Esophagus muscularis mucosa (tissue), 4 donors: ENCODE results near the gene MRM1. TPM values are rescaled to one million over a fixed set of nuclear protein-coding genes. Genes with fewer than 3 reads are reported as not detected.

Experiments used
- DNase-seq: peaks from one replicate; pipeline ENCODE4 v3.0.0-alpha.2; 2017; ENCODE audit errors: extremely low spot score
- H3K27ac ChIP-seq, 4 donors: fragments of 200-600 bp; sonication (generic); replicated peaks in 1 of 4; 1 replicate in 3 of 4; 2 replicates in 1 of 4; pipeline ENCODE4 v1.5.1; 2016 to 2019; ENCODE audit warnings: mild to moderate bottlenecking in 1 of 4
- H3K27me3 ChIP-seq, 4 donors: fragments of 200-600 bp; sonication (generic); one replicate each; pipeline versions ENCODE4 v1.5.1 to v1.6.0; 2016 to 2019
- H3K36me3 ChIP-seq, 4 donors: fragments of 200-600 bp; sonication (generic); one replicate each; pipeline ENCODE4 v1.5.1; 2016 to 2019
- H3K4me1 ChIP-seq, 4 donors: fragments of 200-600 bp; sonication (generic); one replicate each; pipeline ENCODE4 v1.5.1; 2016 to 2019
- H3K4me3 ChIP-seq, 4 donors: fragments of 200-600 bp; sonication (generic); 1 replicate in 2 of 4; 2 replicates in 2 of 4; pipeline ENCODE4 v1.5.1; 2016 to 2019; ENCODE audit warnings: mild to moderate bottlenecking in 4 of 4, moderate library complexity in 1 of 4
- H3K9me3 ChIP-seq, 4 donors: fragments of 200-600 bp; sonication (generic); 1 replicate in 3 of 4; 2 replicates in 1 of 4; pipeline ENCODE4 v1.5.1; 2016 to 2019
- CTCF ChIP-seq, 3 experiments: fragments of 200-600 bp in 2 of 3; fragments of 450-650 bp in 1 of 3; sonication (generic) in 2 of 3; IDR thresholded peaks; one replicate each; pipeline ENCODE4 v1.5.1; 2017 to 2019; ENCODE audit warnings: antibody characterized with exemption in 3 of 3, mild to moderate bottlenecking in 2 of 3, moderate library complexity in 1 of 3
- EP300 ChIP-seq: sonication (generic); formaldehyde crosslinking; IDR thresholded peaks from one replicate; pipeline ENCODE4 v1.6.1; 2017; ENCODE audit warnings: antibody characterized with exemption
- POLR2A ChIP-seq: fragments of 450-650 bp; IDR thresholded peaks from one replicate; pipeline ENCODE4 v1.6.1; 2017; ENCODE audit warnings: antibody characterized with exemption, moderate library complexity, mild to moderate bottlenecking, low read depth
- POLR2AphosphoS5 ChIP-seq, 2 donors: sonication (generic); formaldehyde crosslinking; IDR thresholded peaks; one replicate each; pipeline ENCODE4 v1.6.1; 2017; ENCODE audit warnings: antibody characterized with exemption in 2 of 2
- WGBS: methylation state at CpG from one replicate; pipeline ENCODE4 v1.1.5; 2018; 5-methylcytosine and 5-hydroxymethylcytosine counted together
- intact Hi-C: fragments of 100-400 bp; cut with DNase I; formaldehyde crosslinking; loops from one replicate; pipeline ENCODE4 v1.15.1; 2023
- total RNA-seq, 4 donors: library from RNA; depleted of rRNA; stranded (reverse); fragments of >200 nt; gene quantifications; one replicate each; pipeline versions ENCODE4 v1.1.0 to v1.2.1, GENCODE V29; 2016

The MRM1 gene
- total RNA-seq, 4 donors from 2014 or later: 6.2 to 10.8 (median 8.5) TPM

DNA sequence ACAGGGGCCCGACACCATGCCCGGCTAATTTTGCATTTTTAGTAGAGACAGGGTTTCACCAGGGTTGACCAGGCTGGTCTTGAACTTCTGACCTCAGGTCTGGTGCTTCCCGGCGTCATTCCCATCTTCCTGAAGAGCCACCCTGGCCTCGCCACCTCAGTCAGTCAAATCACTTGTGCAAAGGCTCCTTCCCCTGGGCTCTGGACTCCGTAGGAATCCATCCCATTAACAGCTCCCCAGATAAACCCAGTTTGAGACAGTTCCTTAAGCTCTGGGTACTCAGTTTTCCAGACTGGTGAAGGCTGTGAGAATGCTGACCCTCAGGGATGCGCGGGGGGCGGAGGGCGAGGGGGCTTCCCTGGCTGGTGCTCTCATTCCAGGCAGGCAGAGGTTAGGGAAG, 39.5 kb downstream of the MRM1 start:
- no peak overlapping the region for H3K4me3 ChIP-seq
- TF ChIP-seq POLR2AphosphoS5 (IDR thresholded peaks at IDR 0.05) (no peak), POLR2A (no peak), EP300 (no peak), CTCF (IDR thresholded peaks at IDR 0.05) (no peak)
- WGBS: 56% methylated on average over 5 of the region's 10 CpGs
- DNase-seq: no peak
- no peaks in the 10 kb centered on the region for H3K36me3 ChIP-seq
- peaks cover 12 to 19% (median 17%) of the 10 kb centered on the region in 4 donors for H3K4me1 ChIP-seq
- no peaks in the 10 kb centered on the region for H3K9me3 ChIP-seq
- peaks cover 0 to 100% (median 37%) of the 10 kb centered on the region in 4 donors for H3K27me3 ChIP-seq
- intact Hi-C loops: no loop called here
- H3K27ac ChIP-seq: no peak overlapping the region

- Histone ChIP-seq H3K4me1 (peaks cover 12 to 19% (median 17%) of the 10 kb centered on the region in 4 donors), H3K4me3 (peak overlapping the region; percentile 38 to 53 (median 46)), H3K27ac (no peak overlapping the region), H3K27me3 (peaks cover 0 to 100% (median 38%) of the 10 kb centered on the region in 4 donors), H3K36me3 (no peaks in the 10 kb centered on the region), H3K9me3 (no peaks in the 10 kb centered on the region)
- DNase-seq: no peak
- 20% methylated on average over 13 of the region's 43 CpGs for WGBS
- intact Hi-C loops: no loop called here
- TF ChIP-seq CTCF (IDR thresholded peaks at IDR 0.05) (no peak), POLR2A (no peak), EP300 (no peak), POLR2AphosphoS5 (IDR thresholded peaks at IDR 0.05) (no peak)
Measured at GRCh38 chr17:36641331-36641876, 40.0 kb downstream of the MRM1 start.

GRCh38 chr17:36641877-36642845, 40.8 kb downstream of the MRM1 start:
- Histone ChIP-seq H3K4me1 (peaks cover 12 to 19% (median 17%) of the 10 kb centered on the region in 4 donors), H3K4me3 (peak overlapping the region; percentile 38 to 53 (median 46)), H3K27me3 (peaks cover 0 to 100% (median 37%) of the 10 kb centered on the region in 4 donors), H3K36me3 (no peaks in the 10 kb centered on the region), H3K27ac (no peak overlapping the region), H3K9me3 (no peaks in the 10 kb centered on the region)
- WGBS: 12% methylated on average over 34 of the region's 64 CpGs
- intact Hi-C loops: no loop called here
- DNase-seq: no peak
- TF ChIP-seq EP300: no peak
- no peak for TF ChIP-seq POLR2A
- no peak for TF ChIP-seq POLR2AphosphoS5 (IDR thresholded peaks at IDR 0.05)
- TF ChIP-seq CTCF (IDR thresholded peaks at IDR 0.05): no peak

GRCh38 chr17:36643086-36643685, 41.8 kb downstream of the MRM1 start:
- H3K27ac ChIP-seq: no peak overlapping the region
- no peak for TF ChIP-seq EP300
- no peak for TF ChIP-seq POLR2A
- no peak overlapping the region for H3K4me3 ChIP-seq
- H3K36me3 ChIP-seq: no peaks in the 10 kb centered on the region
- no peak for DNase-seq
- WGBS: 71% methylated on average over 3 of the region's 3 CpGs
- intact Hi-C loops: no loop called here
- H3K27me3 ChIP-seq: peaks cover 0 to 100% (median 37%) of the 10 kb centered on the region in 4 donors
- H3K9me3 ChIP-seq: no peaks in the 10 kb centered on the region
- H3K4me1 ChIP-seq: peaks cover 12 to 19% (median 17%) of the 10 kb centered on the region in 4 donors

- peaks cover 12 to 19% (median 17%) of the 10 kb centered on the region in 4 donors for H3K4me1 ChIP-seq
- 56% methylated on average over 3 of the region's 3 CpGs for WGBS
- intact Hi-C loops: no loop called here
- H3K9me3 ChIP-seq: no peaks in the 10 kb centered on the region
- no peak for DNase-seq
- peaks cover 0 to 92% (median 28%) of the 10 kb centered on the region in 4 donors for H3K27me3 ChIP-seq
- H3K4me3 ChIP-seq: no peak overlapping the region
- no peak overlapping the region for H3K27ac ChIP-seq
- no peaks in the 10 kb centered on the region for H3K36me3 ChIP-seq
- no peak for TF ChIP-seq POLR2A
- TF ChIP-seq POLR2AphosphoS5 (IDR thresholded peaks at IDR 0.05): no peak
- TF ChIP-seq CTCF (IDR thresholded peaks at IDR 0.05): no peak
- TF ChIP-seq EP300: no peak
Measured at GRCh38 chr17:36645422-36645821, 44.0 kb downstream of the MRM1 start.
